Measurements from ENCODE around the gene RNF212B.
"Not testable (repeated sequence)": the region's sequence is repeated elsewhere in the genome, so short reads cannot be mapped to it uniquely, and the experiment has no call there.

RNF212B gene

GRCh38 chr14:23242076-23242475 lies 4.3 kb downstream of the RNF212B start:
- no peak for DNase-seq (ENCODE audit: low read depth in 2 of 2)

GRCh38 chr14:23243066-23243465 lies 5.3 kb downstream of the RNF212B start:
- no peak for DNase-seq (ENCODE audit: low read depth in 2 of 2)

- DNase-seq (ENCODE audit: low read depth in 2 of 2), result no peak
Measured at GRCh38 chr14:23245282-23245681, 7.5 kb downstream of the RNF212B start.

- DNase-seq (ENCODE audit: low read depth in 2 of 2), result no peak
Measured at GRCh38 chr14:23248601-23249000, 10.9 kb downstream of the RNF212B start.

GRCh38 chr14:23249824-23250223 lies 12.1 kb downstream of the RNF212B start:
- no peak for DNase-seq (ENCODE audit: low read depth in 2 of 2)

GRCh38 chr14:23252006-23252405 lies 14.3 kb downstream of the RNF212B start:
- no peak for DNase-seq (ENCODE audit: low read depth in 2 of 2)

GRCh38 chr14:23252420-23253333 lies 14.9 kb downstream of the RNF212B start:
- no peak for DNase-seq (ENCODE audit: low read depth in 2 of 2)

- no peak for DNase-seq (ENCODE audit: low read depth in 2 of 2)
Measured at GRCh38 chr14:23258256-23258655, 20.5 kb downstream of the RNF212B start.

- no peak for DNase-seq (ENCODE audit: low read depth in 2 of 2)
Measured at GRCh38 chr14:23259426-23259825, 21.7 kb downstream of the RNF212B start.

- DNase-seq (ENCODE audit: low read depth in 2 of 2), result not testable (repeated sequence)
Measured at GRCh38 chr14:23260849-23261248, 23.1 kb downstream of the RNF212B start.

- DNase-seq (ENCODE audit: low read depth in 2 of 2), result no peak
Measured at GRCh38 chr14:23269193-23269592, 31.5 kb downstream of the RNF212B start.

- no peak for DNase-seq (ENCODE audit: low read depth in 2 of 2)
Measured at GRCh38 chr14:23275412-23275811, 37.7 kb downstream of the RNF212B start.

GRCh38 chr14:23277189-23277588 lies 39.5 kb downstream of the RNF212B start:
- DNase-seq (ENCODE audit: low read depth in 2 of 2), result no peak

GRCh38 chr14:23277928-23278327 lies 40.2 kb downstream of the RNF212B start:
- not testable (repeated sequence) for DNase-seq (ENCODE audit: low read depth in 2 of 2)

GRCh38 chr14:23281247-23281646 lies 43.5 kb downstream of the RNF212B start:
- DNase-seq (ENCODE audit: low read depth in 2 of 2), result no peak

- no peak for DNase-seq (ENCODE audit: low read depth in 2 of 2)
Measured at GRCh38 chr14:23284654-23285529, 47.2 kb downstream of the RNF212B start.

GRCh38 chr14:23285530-23286019 lies 47.8 kb downstream of the RNF212B start:
- DNase-seq (ENCODE audit: low read depth in 2 of 2), result no peak

- DNase-seq (ENCODE audit: low read depth in 2 of 2), result peak; percentile 97 to 99
Measured at GRCh38 chr14:23286020-23286901, 48.5 kb downstream of the RNF212B start, which contains the start of gene HOMEZ. TSS of gene HOMEZ (minus strand) at chr14:23286132. CDS start at chr14:23285952, 180 bp downstream.

GRCh38 chr14:23286902-23287479 lies 49.3 kb downstream of the RNF212B start:
- DNase-seq (ENCODE audit: low read depth in 2 of 2), result no peak

- DNase-seq (ENCODE audit: low read depth in 2 of 2), result peak in 1 of 2 experiments; percentile 26
Measured at GRCh38 chr14:23294734-23295561, 57.2 kb downstream of the RNF212B start.

Measured in stimulated activated CD4-positive, alpha-beta T cell treated with anti-CD3 and anti-CD28 coated beads, Interleukin-12 subunit alpha, Interleukin-12 subunit beta, amount 100 ng/mL, for 24 hours (primary cell).